HEK293 (cell line): ENCODE measurements around the gene ALKAL2.

ENCODE experiments used
- CTCF ChIA-PET: fragments of 350-600 bp; formaldehyde crosslinking; extraction: SDS; loops from one replicate; lab custom pipeline; 2021; ENCODE audit warnings: antibody characterized with exemption; lab: Yijun Ruan, JAX
- POLR2A ChIA-PET: fragments of 300-600 bp; formaldehyde crosslinking; extraction: SDS; loops from one replicate; lab custom pipeline; 2020; ENCODE audit warnings: antibody characterized with exemption, inconsistent platforms; lab: Yijun Ruan, JAX
- H3K27ac ChIP-seq: fragments of 200-500 bp; sonication (Bioruptor generic); 2 replicates; pipeline ENCODE4 v1.5.1; 2014; ENCODE audit warnings: low read depth, low read length, control low read depth, inconsistent platforms; ENCODE audit errors: extremely low read depth
- H3K36me3 ChIP-seq, 2 experiments: fragments of 200-500 bp in 1 of 2; sonication (Bioruptor generic) in 1 of 2; 1 replicate in 1 of 2; 2 replicates in 1 of 2; pipeline ENCODE4 v1.5.1; 2014 to 2017; ENCODE audit warnings: inconsistent platforms in 2 of 2, low read length in 2 of 2; ENCODE audit not compliant: control insufficient read depth in 2 of 2, insufficient read depth in 1 of 2
- H3K4me1 ChIP-seq: fragments of 200-500 bp; sonication (Bioruptor generic); 2 replicates; pipeline ENCODE4 v1.5.1; 2014; ENCODE audit warnings: mild to moderate bottlenecking, low read length, inconsistent platforms; ENCODE audit not compliant: control insufficient read depth, insufficient read depth
- H3K4me3 ChIP-seq: 2 replicates; pipeline ENCODE4 v1.5.1; 2011; ENCODE audit warnings: low read depth, mild to moderate bottlenecking, control low read depth, low read length, moderate library complexity
- H3K9me3 ChIP-seq: fragments of 200-500 bp; sonication (Bioruptor generic); 2 replicates; pipeline ENCODE4 v1.5.1; 2014; ENCODE audit warnings: low read depth, low read length, inconsistent platforms; ENCODE audit not compliant: control insufficient read depth, insufficient read depth
- BCL11B ChIP-seq: fragments of 450-650 bp; formaldehyde crosslinking; IDR thresholded peaks from 2 replicates; pipeline ENCODE4 v1.5.1; 2016; ENCODE audit warnings: low read depth, missing biosample characterization, missing genetic modification characterization
- GLIS2 ChIP-seq: fragments of 450-650 bp; formaldehyde crosslinking; IDR thresholded peaks from 2 replicates; pipeline ENCODE4 v1.5.1; 2016; ENCODE audit warnings: missing biosample characterization, missing genetic modification characterization
- MYNN ChIP-seq: fragments of 450-650 bp; formaldehyde crosslinking; IDR thresholded peaks from 2 replicates; pipeline ENCODE4 v1.5.1; 2016; ENCODE audit warnings: missing biosample characterization, missing genetic modification characterization, borderline replicate concordance
- OSR2 ChIP-seq: fragments of 450-650 bp; formaldehyde crosslinking; IDR thresholded peaks from 2 replicates; pipeline ENCODE4 v1.5.1; 2016; ENCODE audit warnings: missing biosample characterization, missing genetic modification characterization
- SALL2 ChIP-seq: fragments of 450-650 bp; formaldehyde crosslinking; IDR thresholded peaks from 2 replicates; pipeline ENCODE4 v1.5.0; 2017; ENCODE audit warnings: missing biosample characterization, mild to moderate bottlenecking, missing genetic modification characterization, borderline replicate concordance
- SP2 ChIP-seq: fragments of 450-650 bp; formaldehyde crosslinking; IDR thresholded peaks from 2 replicates; pipeline ENCODE4 v1.5.1; 2016; ENCODE audit warnings: missing biosample characterization, missing genetic modification characterization
- TCF7L2 ChIP-seq: IDR thresholded peaks from 2 replicates; pipeline ENCODE4 v1.6.1; 2011; ENCODE audit warnings: low read depth, mild to moderate bottlenecking, inconsistent platforms, low read length, moderate library complexity, borderline replicate concordance
- ZBTB48 ChIP-seq: fragments of 450-650 bp; formaldehyde crosslinking; IDR thresholded peaks from 2 replicates; pipeline ENCODE4 v1.5.1; 2016; ENCODE audit warnings: missing biosample characterization, missing genetic modification characterization
- ZNF10 ChIP-seq: fragments of 450-650 bp; formaldehyde crosslinking; IDR thresholded peaks from 2 replicates; pipeline ENCODE4 v1.5.1; 2017; ENCODE audit warnings: missing biosample characterization, missing genetic modification characterization
- ZNF174 ChIP-seq: fragments of 450-650 bp; formaldehyde crosslinking; IDR thresholded peaks from 2 replicates; pipeline ENCODE4 v1.5.0; 2017; ENCODE audit warnings: missing biosample characterization, mild to moderate bottlenecking, missing genetic modification characterization
- ZNF175 ChIP-seq: fragments of 450-650 bp; formaldehyde crosslinking; IDR thresholded peaks from 2 replicates; pipeline ENCODE4 v1.5.1; 2016; ENCODE audit warnings: missing biosample characterization, missing genetic modification characterization
- ZNF266 ChIP-seq: fragments of 450-650 bp; formaldehyde crosslinking; IDR thresholded peaks from 2 replicates; pipeline ENCODE4 v1.5.1; 2016; ENCODE audit warnings: missing biosample characterization, missing genetic modification characterization, low read depth
- ZNF37A ChIP-seq: fragments of 450-650 bp; IDR thresholded peaks from 2 replicates; pipeline ENCODE4 v1.5.1; 2018; ENCODE audit warnings: missing biosample characterization, missing genetic modification characterization
- ZNF423 ChIP-seq: fragments of 450-650 bp; formaldehyde crosslinking; IDR thresholded peaks from 2 replicates; pipeline ENCODE4 v1.5.1; 2016; ENCODE audit warnings: missing biosample characterization, missing genetic modification characterization
- ZNF473 ChIP-seq: fragments of 450-650 bp; formaldehyde crosslinking; IDR thresholded peaks from 2 replicates; pipeline ENCODE4 v1.5.1; 2017; ENCODE audit warnings: missing biosample characterization, missing genetic modification characterization
- ZNF48 ChIP-seq: fragments of 450-650 bp; formaldehyde crosslinking; IDR thresholded peaks from 2 replicates; pipeline ENCODE4 v1.5.1; 2016; ENCODE audit warnings: missing biosample characterization, missing genetic modification characterization
- ZNF600 ChIP-seq: fragments of 450-650 bp; formaldehyde crosslinking; IDR thresholded peaks from 2 replicates; pipeline ENCODE4 v1.5.1; 2016; ENCODE audit warnings: missing biosample characterization, missing genetic modification characterization
- ZNF629 ChIP-seq: fragments of 450-650 bp; formaldehyde crosslinking; IDR thresholded peaks from 2 replicates; pipeline ENCODE4 v1.5.1; 2017; ENCODE audit warnings: missing biosample characterization, missing genetic modification characterization
- ZNF670 ChIP-seq: fragments of 450-650 bp; formaldehyde crosslinking; IDR thresholded peaks from 2 replicates; pipeline ENCODE4 v1.5.1; 2016; ENCODE audit warnings: missing biosample characterization, missing genetic modification characterization, low read depth
- ZNF776 ChIP-seq: fragments of 450-650 bp; formaldehyde crosslinking; IDR thresholded peaks from 2 replicates; pipeline ENCODE4 v1.5.0; 2017; ENCODE audit warnings: missing biosample characterization, missing genetic modification characterization, borderline replicate concordance
- TF ChIP-seq, protein P1 (sequence below): fragments of 450-650 bp; formaldehyde crosslinking; IDR thresholded peaks from 2 replicates; pipeline ENCODE4 v1.5.1; 2016; ENCODE audit warnings: missing biosample characterization, missing genetic modification characterization
- TF ChIP-seq, protein P2 (sequence below): fragments of 450-650 bp; formaldehyde crosslinking; IDR thresholded peaks from 2 replicates; pipeline ENCODE4 v1.5.1; 2016; ENCODE audit warnings: missing biosample characterization, missing genetic modification characterization

ALKAL2 gene

DNA sequence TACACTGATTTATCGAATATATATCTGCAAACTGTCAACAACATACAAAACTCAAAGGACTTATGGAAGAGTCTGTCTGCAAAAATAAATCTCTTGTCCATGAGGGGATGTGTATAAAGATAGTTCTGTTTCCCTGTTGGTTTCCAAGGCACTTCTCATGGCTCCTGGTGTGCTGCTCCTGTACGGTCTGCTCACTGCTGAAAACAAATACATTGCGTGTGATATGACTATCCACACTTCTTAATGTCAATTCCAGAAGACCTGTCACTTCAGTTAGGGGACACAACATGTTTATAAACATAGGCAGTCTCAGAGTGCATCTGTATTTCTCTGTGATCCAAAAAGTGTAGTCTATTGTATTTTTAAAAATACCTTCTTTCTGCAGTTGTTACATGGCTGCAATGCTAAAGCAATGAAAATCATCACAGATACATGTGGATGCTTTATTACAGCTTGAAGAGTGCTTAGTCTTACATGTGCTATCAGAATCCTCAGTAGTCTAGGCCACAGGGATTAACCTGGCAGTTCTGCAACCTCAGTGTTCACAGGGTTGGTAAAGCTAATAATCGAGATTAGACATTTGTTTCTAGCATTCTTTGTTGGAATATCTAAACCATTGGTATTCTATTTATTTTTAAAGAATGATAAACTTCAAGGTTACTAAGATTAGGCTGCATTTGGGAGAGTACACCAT lies 7.8 kb downstream of the ALKAL2 start:
- TF ChIP-seq ZNF174 (tag by site-specific recombination) = no peak
- TF ChIP-seq TCF7L2 = no peak
- TF ChIP-seq ZNF175 (tag by site-specific recombination) = no peak
- TF ChIP-seq ZNF423 = no peak
- TF ChIP-seq, protein P1, sequence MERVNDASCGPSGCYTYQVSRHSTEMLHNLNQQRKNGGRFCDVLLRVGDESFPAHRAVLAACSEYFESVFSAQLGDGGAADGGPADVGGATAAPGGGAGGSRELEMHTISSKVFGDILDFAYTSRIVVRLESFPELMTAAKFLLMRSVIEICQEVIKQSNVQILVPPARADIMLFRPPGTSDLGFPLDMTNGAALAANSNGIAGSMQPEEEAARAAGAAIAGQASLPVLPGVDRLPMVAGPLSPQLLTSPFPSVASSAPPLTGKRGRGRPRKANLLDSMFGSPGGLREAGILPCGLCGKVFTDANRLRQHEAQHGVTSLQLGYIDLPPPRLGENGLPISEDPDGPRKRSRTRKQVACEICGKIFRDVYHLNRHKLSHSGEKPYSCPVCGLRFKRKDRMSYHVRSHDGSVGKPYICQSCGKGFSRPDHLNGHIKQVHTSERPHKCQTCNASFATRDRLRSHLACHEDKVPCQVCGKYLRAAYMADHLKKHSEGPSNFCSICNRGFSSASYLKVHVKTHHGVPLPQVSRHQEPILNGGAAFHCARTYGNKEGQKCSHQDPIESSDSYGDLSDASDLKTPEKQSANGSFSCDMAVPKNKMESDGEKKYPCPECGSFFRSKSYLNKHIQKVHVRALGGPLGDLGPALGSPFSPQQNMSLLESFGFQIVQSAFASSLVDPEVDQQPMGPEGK (tag by site-specific recombination) = no peak
- no peak for TF ChIP-seq ZBTB48
- TF ChIP-seq GLIS2 (tag by site-specific recombination) = no peak
- TF ChIP-seq ZNF600 (tag by site-specific recombination) = no peak
- no peak for TF ChIP-seq ZNF776 (tag by site-specific recombination)
- no peak for TF ChIP-seq ZNF37A (tag by site-specific recombination)
- TF ChIP-seq ZNF266 = no peak
- no peak for TF ChIP-seq ZNF48
- no peak for TF ChIP-seq BCL11B (tag by site-specific recombination)
- no peak for TF ChIP-seq SP2 (tag by site-specific recombination)
- TF ChIP-seq, protein P2, sequence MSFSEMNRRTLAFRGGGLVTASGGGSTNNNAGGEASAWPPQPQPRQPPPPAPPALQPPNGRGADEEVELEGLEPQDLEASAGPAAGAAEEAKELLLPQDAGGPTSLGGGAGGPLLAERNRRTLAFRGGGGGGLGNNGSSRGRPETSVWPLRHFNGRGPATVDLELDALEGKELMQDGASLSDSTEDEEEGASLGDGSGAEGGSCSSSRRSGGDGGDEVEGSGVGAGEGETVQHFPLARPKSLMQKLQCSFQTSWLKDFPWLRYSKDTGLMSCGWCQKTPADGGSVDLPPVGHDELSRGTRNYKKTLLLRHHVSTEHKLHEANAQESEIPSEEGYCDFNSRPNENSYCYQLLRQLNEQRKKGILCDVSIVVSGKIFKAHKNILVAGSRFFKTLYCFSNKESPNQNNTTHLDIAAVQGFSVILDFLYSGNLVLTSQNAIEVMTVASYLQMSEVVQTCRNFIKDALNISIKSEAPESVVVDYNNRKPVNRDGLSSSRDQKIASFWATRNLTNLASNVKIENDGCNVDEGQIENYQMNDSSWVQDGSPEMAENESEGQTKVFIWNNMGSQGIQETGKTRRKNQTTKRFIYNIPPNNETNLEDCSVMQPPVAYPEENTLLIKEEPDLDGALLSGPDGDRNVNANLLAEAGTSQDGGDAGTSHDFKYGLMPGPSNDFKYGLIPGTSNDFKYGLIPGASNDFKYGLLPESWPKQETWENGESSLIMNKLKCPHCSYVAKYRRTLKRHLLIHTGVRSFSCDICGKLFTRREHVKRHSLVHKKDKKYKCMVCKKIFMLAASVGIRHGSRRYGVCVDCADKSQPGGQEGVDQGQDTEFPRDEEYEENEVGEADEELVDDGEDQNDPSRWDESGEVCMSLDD = no peak
- no peak for TF ChIP-seq ZNF629
- ChIA-PET POLR2A (no interaction called here), CTCF (no interaction called here)
- H3K4me3 ChIP-seq = no peak overlapping the region
- H3K36me3 ChIP-seq = peaks cover 7 to 77% of the 10 kb centered on the region in 2 experiments; a peak in 2 of 3 replicates
- no peaks in the 10 kb centered on the region for H3K9me3 ChIP-seq
- no peaks in the 10 kb centered on the region for H3K4me1 ChIP-seq
- H3K27ac ChIP-seq = no peak overlapping the region

DNA sequence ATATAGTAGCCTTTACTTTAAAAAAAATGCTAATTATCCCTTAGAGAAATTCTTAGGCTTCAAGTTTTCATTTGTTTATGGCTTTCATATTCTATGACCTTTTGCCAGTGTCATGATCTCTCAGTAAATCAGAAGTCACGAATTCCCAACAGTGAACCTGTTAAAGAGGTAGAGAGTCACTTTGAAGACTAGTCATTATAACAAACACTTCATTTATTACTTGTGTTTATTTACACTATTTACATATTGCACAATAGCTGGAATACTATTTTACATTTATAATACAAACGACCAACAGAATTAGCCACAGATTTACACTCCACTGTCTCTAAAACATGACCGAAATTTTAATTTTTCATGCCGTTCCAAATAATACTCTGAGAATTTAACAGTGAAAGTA lies 8.5 kb downstream of the ALKAL2 start:
- H3K4me1 ChIP-seq = no peaks in the 10 kb centered on the region
- no peak for TF ChIP-seq ZNF473 (tag by site-specific recombination)
- no peak overlapping the region for H3K27ac ChIP-seq
- ChIA-PET POLR2A (no interaction called here), CTCF (no interaction called here)
- H3K9me3 ChIP-seq = no peaks in the 10 kb centered on the region
- H3K4me3 ChIP-seq = no peak overlapping the region
- peaks cover 7 to 84% of the 10 kb centered on the region in 2 experiments for H3K36me3 ChIP-seq

DNA sequence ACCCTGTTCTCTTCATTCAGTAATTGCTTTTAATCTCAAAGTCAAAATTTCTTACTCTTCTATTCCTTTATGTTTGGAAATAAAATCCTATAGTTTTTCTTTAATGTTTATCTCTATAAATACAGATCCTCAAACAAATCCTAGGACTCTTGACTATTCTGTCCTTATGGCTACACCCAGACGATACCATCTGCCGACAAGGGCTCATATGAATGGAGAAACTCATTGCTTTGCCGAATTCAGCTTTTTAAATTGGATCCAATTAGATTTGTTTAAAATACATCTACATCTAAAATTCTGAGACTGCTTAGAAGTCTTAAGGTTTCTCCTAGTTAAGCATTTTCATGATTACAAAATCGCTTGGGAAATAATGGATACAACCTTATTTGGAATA lies 9.0 kb downstream of the ALKAL2 start:
- CTCF ChIA-PET = no interaction called here
- H3K36me3 ChIP-seq = peaks cover 8 to 88% of the 10 kb centered on the region in 2 experiments

More for the DNA sequence above, 9.0 kb downstream of the ALKAL2 start:
- Histone ChIP-seq H3K4me3 (no peak overlapping the region), H3K27ac (no peak overlapping the region), H3K4me1 (no peaks in the 10 kb centered on the region), H3K9me3 (no peaks in the 10 kb centered on the region)
- POLR2A ChIA-PET = no interaction called here
- TF ChIP-seq OSR2 (tag by site-specific recombination) = no peak
- TF ChIP-seq ZNF600 (tag by site-specific recombination) = no peak
- no peak for TF ChIP-seq MYNN
- TF ChIP-seq ZNF10 (tag by site-specific recombination) = no peak
- TF ChIP-seq SALL2 (tag by site-specific recombination) = no peak
- no peak for TF ChIP-seq ZNF670
